HL-60 (cell line): ENCODE measurements around the gene CENPP.

Source experiments
- CTCF ChIP-seq: IDR thresholded peaks from one replicate; pipeline ENCODE4 v1.5.1; 2011; ENCODE audit warnings: low read length, control low read depth, inconsistent platforms; ENCODE audit not compliant: insufficient read depth
- POLR2AphosphoS5 ChIP-seq: IDR thresholded peaks from 2 replicates; pipeline ENCODE4 v1.6.1; 2012; ENCODE audit warnings: low read depth
- REST ChIP-seq: IDR thresholded peaks from 2 replicates; pipeline ENCODE4 v1.6.1; 2012; ENCODE audit warnings: low read depth; ENCODE audit not compliant: insufficient replicate concordance
- SPI1 ChIP-seq: IDR thresholded peaks from 2 replicates; pipeline ENCODE4 v1.6.1; 2012; ENCODE audit warnings: low read depth, mild to moderate bottlenecking, borderline replicate concordance

GRCh38 chr9:92369075-92369474 is 43.3 kb downstream of the CENPP start:
- TF ChIP-seq POLR2AphosphoS5 (no peak), CTCF (no peak), REST (no peak), SPI1 (no peak)
